ENCODE results near the gene DDX39B.

DDX39B gene

GRCh38 chr6:31580438-31580740 is 38.6 kb upstream of the DDX39B start:
- POLR2A ChIA-PET, result interaction anchor here (1.0 to 1.9 kb wide), 3 partner anchors 12 to 33 kb away, joined by 4 read pairs; partner anchors contain the start of gene NFKBIL1
- no peak for DNase-seq (ENCODE audit: low read depth, low spot score)

GRCh38 chr6:31579546-31580437 is 38.0 kb upstream of the DDX39B start:
- no peak for DNase-seq (ENCODE audit: low read depth, low spot score)
- POLR2A ChIA-PET, result interaction anchor here (1.0 kb wide), 1 partner anchor 11 kb away, joined by 4 read pairs; no protein-coding TSS in a partner anchor
- CTCF ChIA-PET, result interaction anchor here (1.1 to 31.3 kb wide), 11 partner anchors 9 to 151 kb away, joined by 3 to 1569 read pairs (median 4); partner anchors contain the start of genes ATP6V1G2, DDX39B, LTA and LY6G5C
- TF ChIP-seq CTCF (IDR thresholded peaks at IDR 0.05; ENCODE audit: insufficient read depth, low read length, missing control alignments), result no peak
- no peak overlapping the region for H3K4me3 ChIP-seq (ENCODE audit: low read depth, low read length)

More at GRCh38 chr6:31580438-31580740, 38.6 kb upstream of the DDX39B start:
- CTCF ChIA-PET, result interaction anchor here (1.1 to 31.3 kb wide), 12 partner anchors 9 to 150 kb away, joined by 3 to 1569 read pairs (median 4); partner anchors contain the start of genes ATP6V1G2, DDX39B, LTA and LY6G5C
- TF ChIP-seq CTCF (IDR thresholded peaks at IDR 0.05; ENCODE audit: insufficient read depth, low read length, missing control alignments), result no peak
- H3K4me3 ChIP-seq (ENCODE audit: low read depth, low read length), result peak overlapping the region; percentile 89

- ChIA-PET CTCF (interaction anchor here (5.8 to 31.3 kb wide), 3 partner anchors 10 to 26 kb away, joined by 40 to 1569 read pairs (median 459); partner anchors contain the start of genes ATP6V1G2, DDX39B, LTA and NCR3), POLR2A (no interaction called here)
- no peak for DNase-seq (ENCODE audit: low read depth, low spot score)
- TF ChIP-seq CTCF (IDR thresholded peaks at IDR 0.05; ENCODE audit: insufficient read depth, low read length, missing control alignments), result no peak
- H3K4me3 ChIP-seq (ENCODE audit: low read depth, low read length), result no peak overlapping the region
These were observed 37.3 kb upstream of the DDX39B start for GRCh38 chr6:31579119-31579505.

GRCh38 chr6:31578184-31579118 is 36.6 kb upstream of the DDX39B start:
- POLR2A ChIA-PET, result interaction anchor here (1.8 kb wide), 1 partner anchor 37 kb away, joined by 5 read pairs; the partner anchor contains the start of gene DDX39B
- no peak overlapping the region for H3K4me3 ChIP-seq (ENCODE audit: low read depth, low read length)
- no peak for DNase-seq (ENCODE audit: low read depth, low spot score)
- no peak for TF ChIP-seq CTCF (IDR thresholded peaks at IDR 0.05; ENCODE audit: insufficient read depth, low read length, missing control alignments)
- CTCF ChIA-PET, result interaction anchor here (0.8 to 31.3 kb wide), 5 partner anchors 8 to 48 kb away, joined by 3 to 1569 read pairs (median 40); partner anchors contain the start of genes ATP6V1G2, DDX39B, LST1 and LTA

GRCh38 chr6:31577579-31577966 is 35.8 kb upstream of the DDX39B start:
- DNase-seq (ENCODE audit: low read depth, low spot score), result no peak
- ChIA-PET CTCF (interaction anchor here (2.4 to 31.3 kb wide), 4 partner anchors 9 to 25 kb away, joined by 10 to 1569 read pairs (median 250); partner anchors contain the start of genes ATP6V1G2, DDX39B, LST1 and LTA), POLR2A (interaction anchor here (1.8 kb wide), 1 partner anchor 36 kb away, joined by 5 read pairs; the partner anchor contains the start of gene DDX39B)
- TF ChIP-seq CTCF (IDR thresholded peaks at IDR 0.05; ENCODE audit: insufficient read depth, low read length, missing control alignments), result no peak
- no peak overlapping the region for H3K4me3 ChIP-seq (ENCODE audit: low read depth, low read length)

All from AG04449 (cell line).